Neural cell (in vitro differentiated cells): ENCODE results near the gene PTPRK. TPM values are rescaled to one million over a fixed set of nuclear protein-coding genes. Genes with fewer than 3 reads are reported as not detected.

ENCODE experiments used
- H2AFZ ChIP-seq: fragments of 200-600, 300-800 bp; sonication (generic), shearing (Covaris generic); 2 replicates; pipeline ENCODE4 v1.6.0; 2014; ENCODE audit warnings: low read depth, mild to moderate bottlenecking, antibody characterized with exemption, low read length, moderate library complexity
- H3F3A ChIP-seq: fragments of 200-600 bp; shearing (Covaris generic); 2 replicates; pipeline ENCODE4 v1.6.1; 2016; ENCODE audit warnings: mild to moderate bottlenecking, moderate library complexity, mixed read lengths, antibody characterized with exemption, low read length; ENCODE audit not compliant: insufficient read depth, poor library complexity, severe bottlenecking
- H3K27ac ChIP-seq: fragments of 200-600, 300-800 bp; sonication (generic), shearing (Covaris generic); 2 replicates; pipeline ENCODE4 v1.5.1; 2014; ENCODE audit warnings: mild to moderate bottlenecking, low read length, moderate library complexity
- H3K27me3 ChIP-seq: fragments of 300-800, 200-600 bp; sonication (generic), shearing (Covaris generic); 2 replicates; pipeline ENCODE4 v1.6.0; 2014; ENCODE audit warnings: mild to moderate bottlenecking, low read depth, low read length, moderate library complexity; ENCODE audit not compliant: insufficient read depth
- H3K36me3 ChIP-seq: fragments of 300-800, 200-600 bp; sonication (generic), shearing (Covaris generic); 2 replicates; pipeline ENCODE4 v1.5.1; 2014; ENCODE audit warnings: mild to moderate bottlenecking, antibody characterized with exemption, low read length, moderate library complexity; ENCODE audit not compliant: insufficient read depth
- H3K4me2 ChIP-seq: fragments of 300-800, 200-600 bp; sonication (generic), shearing (Covaris generic); 2 replicates; pipeline ENCODE4 v1.6.0; 2014; ENCODE audit warnings: mild to moderate bottlenecking, low read length
- H3K4me3 ChIP-seq: fragments of 300-800, 200-600 bp; sonication (generic), shearing (Covaris generic); 2 replicates; pipeline ENCODE4 v1.5.1; 2014; ENCODE audit warnings: mild to moderate bottlenecking, low read length, moderate library complexity
- H3K79me2 ChIP-seq: fragments of 200-600 bp; shearing (Covaris generic); replicated peaks from 2 replicates; pipeline ENCODE4 v1.6.0; 2014; ENCODE audit warnings: mild to moderate bottlenecking, low read length, moderate library complexity; ENCODE audit not compliant: insufficient read depth
- H3K9ac ChIP-seq: fragments of 300-800, 200-600 bp; sonication (generic), shearing (Covaris generic); 2 replicates; pipeline ENCODE4 v1.6.1; 2016; ENCODE audit warnings: mild to moderate bottlenecking, low read length, mixed read lengths
- H3K9me2 ChIP-seq: fragments of 200-600 bp; shearing (Covaris generic); 2 replicates; pipeline ENCODE4 v1.6.1; 2016; ENCODE audit warnings: mild to moderate bottlenecking, low read length, mixed read lengths; ENCODE audit not compliant: insufficient read depth
- H3K9me3 ChIP-seq: fragments of 200-600, 300-800 bp; sonication (generic), shearing (Covaris generic); 2 replicates; pipeline ENCODE4 v1.6.1; 2016; ENCODE audit warnings: mild to moderate bottlenecking, mixed run types, low read length, moderate library complexity, mixed read lengths
- H4K20me1 ChIP-seq: fragments of 200-600 bp; shearing (Covaris generic); 2 replicates; pipeline ENCODE4 v1.6.1; 2016; ENCODE audit warnings: mild to moderate bottlenecking, mixed run types; ENCODE audit not compliant: insufficient read depth
- CTCF ChIP-seq: fragments of 450-650 bp; IDR thresholded peaks from 2 replicates; pipeline ENCODE4 v1.5.1; 2014; ENCODE audit warnings: antibody characterized with exemption, mild to moderate bottlenecking, moderate library complexity; ENCODE audit not compliant: poor library complexity, severe bottlenecking
- EP300 ChIP-seq: fragments of 450-650 bp; conservative IDR thresholded peaks from 2 replicates; pipeline ENCODE4 v1.6.1; 2014; ENCODE audit warnings: antibody characterized with exemption, mild to moderate bottlenecking, moderate library complexity; ENCODE audit not compliant: poor library complexity, severe bottlenecking
- EZH2 ChIP-seq: fragments of 200-600, 300-800 bp; shearing (Covaris generic), sonication (generic); IDR thresholded peaks from 2 replicates; pipeline ENCODE4 v1.6.1; 2014; ENCODE audit warnings: antibody characterized with exemption, low read length, borderline replicate concordance, mild to moderate bottlenecking; ENCODE audit not compliant: insufficient read depth, poor library complexity, severe bottlenecking
- MXI1 ChIP-seq: fragments of 450-650 bp; conservative IDR thresholded peaks from 2 replicates; pipeline ENCODE4 v1.6.1; 2014; ENCODE audit warnings: antibody characterized with exemption, mild to moderate bottlenecking; ENCODE audit not compliant: poor library complexity, severe bottlenecking
- POLR2AphosphoS5 ChIP-seq: IDR thresholded peaks from 2 replicates; pipeline ENCODE4 v1.6.1; 2012
- RAD21 ChIP-seq: fragments of 450-650 bp; conservative IDR thresholded peaks from 2 replicates; pipeline ENCODE4 v1.6.1; 2014; ENCODE audit warnings: antibody characterized with exemption, mild to moderate bottlenecking, moderate library complexity
- REST ChIP-seq: IDR thresholded peaks from 2 replicates; pipeline ENCODE4 v1.6.1; 2012; ENCODE audit warnings: borderline replicate concordance
- SMC3 ChIP-seq: fragments of 450-650 bp; conservative IDR thresholded peaks from 2 replicates; pipeline ENCODE4 v1.6.1; 2014; ENCODE audit warnings: antibody characterized with exemption, mild to moderate bottlenecking, moderate library complexity; ENCODE audit not compliant: poor library complexity
- TAF1 ChIP-seq: IDR thresholded peaks from 2 replicates; pipeline ENCODE4 v1.6.1; 2012; ENCODE audit warnings: low read depth
- polyA plus RNA-seq: library from polyadenylated mRNA; depleted of rRNA; stranded (reverse); fragments of >200 nt; gene quantifications from 2 replicates; pipeline ENCODE4 v1.2.3, GENCODE V29; 2014

PTPRK gene
- polyA plus RNA-seq, 1 donor from 2014 or later = 10.4 TPM

- H3K79me2 ChIP-seq = no peaks in the 10 kb centered on the region
- no peaks in the 10 kb centered on the region for H3K9me2 ChIP-seq
- no peaks in the 10 kb centered on the region for H3F3A ChIP-seq
- no peaks in the 10 kb centered on the region for H3K27me3 ChIP-seq
- no peak overlapping the region for H3K9ac ChIP-seq
- TF ChIP-seq RAD21 = no peak
- TF ChIP-seq REST = peak; percentile 42
- TF ChIP-seq EP300 = peak; percentile 67
- TF ChIP-seq POLR2AphosphoS5 = peak; percentile 65
- no peak overlapping the region for H2AFZ ChIP-seq
- H4K20me1 ChIP-seq = no peaks in the 10 kb centered on the region
- H3K4me2 ChIP-seq = no peak overlapping the region
- H3K27ac ChIP-seq = peak overlapping the region; percentile 9
- no peaks in the 10 kb centered on the region for H3K9me3 ChIP-seq
- peak overlapping the region; percentile 12 for H3K4me3 ChIP-seq
- H3K36me3 ChIP-seq = no peaks in the 10 kb centered on the region
These were observed 11.7 kb upstream of the PTPRK start for GRCh38 chr6:128532136-128532535.

- H4K20me1 ChIP-seq = no peaks in the 10 kb centered on the region
- H3K79me2 ChIP-seq = no peaks in the 10 kb centered on the region
- H3K9ac ChIP-seq = no peak overlapping the region
- H3K4me2 ChIP-seq = no peak overlapping the region
- H3K36me3 ChIP-seq = no peaks in the 10 kb centered on the region
- no peaks in the 10 kb centered on the region for H3K9me3 ChIP-seq
- H3K27ac ChIP-seq = peak overlapping the region; percentile 9
- H2AFZ ChIP-seq = no peak overlapping the region
- H3K4me3 ChIP-seq = no peak overlapping the region
- TF ChIP-seq MXI1 = no peak
- TF ChIP-seq CTCF = no peak
- no peak for TF ChIP-seq EP300
- TF ChIP-seq SMC3 = no peak
- TF ChIP-seq RAD21 = no peak
- TF ChIP-seq POLR2AphosphoS5 = no peak
- no peak for TF ChIP-seq EZH2
- no peak for TF ChIP-seq REST
- TF ChIP-seq TAF1 = no peak
- H3F3A ChIP-seq = no peaks in the 10 kb centered on the region
- H3K9me2 ChIP-seq = no peaks in the 10 kb centered on the region
- H3K27me3 ChIP-seq = no peaks in the 10 kb centered on the region
These were observed 11.3 kb upstream of the PTPRK start for GRCh38 chr6:128531696-128532095.
